ENCODE results near the gene GOLT1B.

DNA sequence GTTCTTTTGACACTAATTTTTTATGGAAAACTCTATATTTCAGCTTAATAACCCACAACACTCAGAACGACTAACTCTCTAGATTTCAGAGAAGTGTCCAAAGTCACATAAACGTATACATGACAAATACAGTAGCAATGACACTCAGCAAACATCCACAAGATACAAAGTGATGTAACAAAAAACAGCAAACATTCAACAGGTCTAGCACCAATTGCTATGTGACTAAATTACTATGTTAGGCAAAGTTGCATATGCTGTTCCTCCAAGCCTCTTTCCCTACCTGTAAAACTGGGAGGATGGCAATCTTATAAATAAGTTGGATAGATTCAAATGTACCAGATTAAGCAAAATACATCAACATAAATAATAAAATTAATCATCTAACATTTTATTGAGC is 1.8 kb upstream of the GOLT1B start:
- TF ChIP-seq, protein P1, sequence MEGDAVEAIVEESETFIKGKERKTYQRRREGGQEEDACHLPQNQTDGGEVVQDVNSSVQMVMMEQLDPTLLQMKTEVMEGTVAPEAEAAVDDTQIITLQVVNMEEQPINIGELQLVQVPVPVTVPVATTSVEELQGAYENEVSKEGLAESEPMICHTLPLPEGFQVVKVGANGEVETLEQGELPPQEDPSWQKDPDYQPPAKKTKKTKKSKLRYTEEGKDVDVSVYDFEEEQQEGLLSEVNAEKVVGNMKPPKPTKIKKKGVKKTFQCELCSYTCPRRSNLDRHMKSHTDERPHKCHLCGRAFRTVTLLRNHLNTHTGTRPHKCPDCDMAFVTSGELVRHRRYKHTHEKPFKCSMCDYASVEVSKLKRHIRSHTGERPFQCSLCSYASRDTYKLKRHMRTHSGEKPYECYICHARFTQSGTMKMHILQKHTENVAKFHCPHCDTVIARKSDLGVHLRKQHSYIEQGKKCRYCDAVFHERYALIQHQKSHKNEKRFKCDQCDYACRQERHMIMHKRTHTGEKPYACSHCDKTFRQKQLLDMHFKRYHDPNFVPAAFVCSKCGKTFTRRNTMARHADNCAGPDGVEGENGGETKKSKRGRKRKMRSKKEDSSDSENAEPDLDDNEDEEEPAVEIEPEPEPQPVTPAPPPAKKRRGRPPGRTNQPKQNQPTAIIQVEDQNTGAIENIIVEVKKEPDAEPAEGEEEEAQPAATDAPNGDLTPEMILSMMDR (IDR thresholded peaks at IDR 0.05) = no peak
- no peak for TF ChIP-seq RFX5 (IDR thresholded peaks at IDR 0.05; ENCODE audit: low read length)
- TF ChIP-seq EP300 (IDR thresholded peaks at IDR 0.05; ENCODE audit: borderline replicate concordance in 1 of 2, low read depth in 1 of 2, low read length in 1 of 2) = no peak
- TF ChIP-seq, protein P2, sequence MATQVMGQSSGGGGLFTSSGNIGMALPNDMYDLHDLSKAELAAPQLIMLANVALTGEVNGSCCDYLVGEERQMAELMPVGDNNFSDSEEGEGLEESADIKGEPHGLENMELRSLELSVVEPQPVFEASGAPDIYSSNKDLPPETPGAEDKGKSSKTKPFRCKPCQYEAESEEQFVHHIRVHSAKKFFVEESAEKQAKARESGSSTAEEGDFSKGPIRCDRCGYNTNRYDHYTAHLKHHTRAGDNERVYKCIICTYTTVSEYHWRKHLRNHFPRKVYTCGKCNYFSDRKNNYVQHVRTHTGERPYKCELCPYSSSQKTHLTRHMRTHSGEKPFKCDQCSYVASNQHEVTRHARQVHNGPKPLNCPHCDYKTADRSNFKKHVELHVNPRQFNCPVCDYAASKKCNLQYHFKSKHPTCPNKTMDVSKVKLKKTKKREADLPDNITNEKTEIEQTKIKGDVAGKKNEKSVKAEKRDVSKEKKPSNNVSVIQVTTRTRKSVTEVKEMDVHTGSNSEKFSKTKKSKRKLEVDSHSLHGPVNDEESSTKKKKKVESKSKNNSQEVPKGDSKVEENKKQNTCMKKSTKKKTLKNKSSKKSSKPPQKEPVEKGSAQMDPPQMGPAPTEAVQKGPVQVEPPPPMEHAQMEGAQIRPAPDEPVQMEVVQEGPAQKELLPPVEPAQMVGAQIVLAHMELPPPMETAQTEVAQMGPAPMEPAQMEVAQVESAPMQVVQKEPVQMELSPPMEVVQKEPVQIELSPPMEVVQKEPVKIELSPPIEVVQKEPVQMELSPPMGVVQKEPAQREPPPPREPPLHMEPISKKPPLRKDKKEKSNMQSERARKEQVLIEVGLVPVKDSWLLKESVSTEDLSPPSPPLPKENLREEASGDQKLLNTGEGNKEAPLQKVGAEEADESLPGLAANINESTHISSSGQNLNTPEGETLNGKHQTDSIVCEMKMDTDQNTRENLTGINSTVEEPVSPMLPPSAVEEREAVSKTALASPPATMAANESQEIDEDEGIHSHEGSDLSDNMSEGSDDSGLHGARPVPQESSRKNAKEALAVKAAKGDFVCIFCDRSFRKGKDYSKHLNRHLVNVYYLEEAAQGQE (IDR thresholded peaks at IDR 0.05; ENCODE audit: low read depth, low read length) = no peak
- TF ChIP-seq SIN3A (IDR thresholded peaks at IDR 0.05; ENCODE audit: borderline replicate concordance, low read depth, low read length) = no peak
- TF ChIP-seq GATA2 (CRISPR knock-in tag; IDR thresholded peaks at IDR 0.05) = no peak
- TF ChIP-seq RCOR1 (IDR thresholded peaks at IDR 0.05; ENCODE audit: low read length) = no peak
- TF ChIP-seq TAF1 (IDR thresholded peaks at IDR 0.05; ENCODE audit: borderline replicate concordance, low read depth, low read length) = no peak
- TF ChIP-seq ELF1 (IDR thresholded peaks at IDR 0.05) = no peak
